Erythroblast (primary cell): ENCODE results near the gene SAFB2.

ENCODE experiments used
- GATA1 ChIP-seq: IDR thresholded peaks from 2 replicates; pipeline ENCODE4 v1.6.1; 2011; ENCODE audit warnings: low read depth, mild to moderate bottlenecking, control low read depth, low read length, moderate library complexity
- POLR2A ChIP-seq: IDR thresholded peaks from 2 replicates; pipeline ENCODE4 v1.6.1; 2011; ENCODE audit warnings: mild to moderate bottlenecking, low read length

DNA sequence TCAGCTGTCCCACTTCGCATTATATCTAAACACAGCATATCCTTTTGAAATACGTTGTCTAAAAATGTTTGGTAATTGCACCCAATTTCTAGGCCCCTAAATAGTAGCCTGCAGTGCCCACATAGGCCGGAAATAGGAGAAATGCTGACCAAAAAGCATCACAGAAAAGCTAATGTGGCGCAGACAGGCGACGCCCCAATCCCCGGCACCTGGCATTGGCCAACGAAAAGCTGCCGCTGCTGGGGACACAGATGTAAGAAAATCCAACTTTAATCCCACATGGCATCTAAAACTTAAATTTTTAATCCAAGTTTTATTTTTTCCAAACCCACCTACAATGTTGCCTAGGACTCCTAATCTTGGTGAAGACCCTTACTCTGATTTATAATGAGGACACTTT is 4.0 kb downstream of the SAFB2 start:
- TF ChIP-seq POLR2A, result no peak
- TF ChIP-seq GATA1, result no peak
